Activated naive CD4-positive, alpha-beta T cell treated with anti-CD3 and anti-CD28 coated beads, Interleukin-2, amount 10 ng/mL, durations not matched to agents 7 days and 5 days (primary cell): ENCODE measurements around the gene TEAD1.

Experiments
- CTCF ChIA-PET: fragments of 350-600 bp; sonication (Branson Sonifier 250); formaldehyde crosslinking; loops from one replicate; lab custom pipeline; 2021; ENCODE audit warnings: antibody characterized with exemption; lab: Charles Lee
- DNase-seq: peaks from one replicate; pipeline ENCODE4 v3.0.0-alpha.2; 2020
- H3K27ac Mint-ChIP-seq: one replicate; pipeline ENCODE4 v1.8.0; 2021; ENCODE audit warnings: mild to moderate bottlenecking, moderate library complexity, mixed read lengths
- H3K27me3 Mint-ChIP-seq: one replicate; pipeline ENCODE4 v1.8.0; 2021; ENCODE audit warnings: mild to moderate bottlenecking, mixed read lengths
- H3K36me3 Mint-ChIP-seq: one replicate; pipeline ENCODE4 v1.8.0; 2021; ENCODE audit warnings: mixed read lengths
- H3K4me1 Mint-ChIP-seq: one replicate; pipeline ENCODE4 v1.8.0; 2021; ENCODE audit warnings: mixed read lengths
- H3K4me3 Mint-ChIP-seq: one replicate; pipeline ENCODE4 v1.8.0; 2021; ENCODE audit warnings: mild to moderate bottlenecking, moderate library complexity, mixed read lengths
- H3K9me3 Mint-ChIP-seq: one replicate; pipeline ENCODE4 v1.8.0; 2021; ENCODE audit warnings: mixed read lengths

The TEAD1 gene

GRCh38 chr11:12642806-12643428, 31.3 kb upstream of the TEAD1 start:
- Mint-ChIP-seq H3K27ac (no peak overlapping the region), H3K9me3 (peaks cover 3% of the 10 kb centered on the region), H3K27me3 (peaks cover 1% of the 10 kb centered on the region), H3K4me1 (no peaks in the 10 kb centered on the region), H3K4me3 (no peak overlapping the region), H3K36me3 (no peaks in the 10 kb centered on the region)
- DNase-seq = no peak
- CTCF ChIA-PET = no interaction called here

GRCh38 chr11:12646478-12646877, 27.7 kb upstream of the TEAD1 start:
- Mint-ChIP-seq H3K4me1 (no peaks in the 10 kb centered on the region), H3K27ac (no peak overlapping the region), H3K27me3 (peaks cover 3% of the 10 kb centered on the region), H3K9me3 (no peaks in the 10 kb centered on the region), H3K4me3 (no peak overlapping the region), H3K36me3 (no peaks in the 10 kb centered on the region)
- no peak for DNase-seq
- CTCF ChIA-PET = no interaction called here

- Mint-ChIP-seq H3K9me3 (peaks cover 3% of the 10 kb centered on the region), H3K4me3 (no peak overlapping the region), H3K36me3 (no peaks in the 10 kb centered on the region), H3K27me3 (peaks cover 7% of the 10 kb centered on the region), H3K4me1 (no peaks in the 10 kb centered on the region), H3K27ac (no peak overlapping the region)
- CTCF ChIA-PET = no interaction called here
- DNase-seq = no peak
These were observed 20.5 kb upstream of the TEAD1 start for GRCh38 chr11:12653729-12654128.

GRCh38 chr11:12655842-12656241, 18.4 kb upstream of the TEAD1 start:
- Mint-ChIP-seq H3K27me3 (peaks cover 10% of the 10 kb centered on the region), H3K9me3 (peaks cover 3% of the 10 kb centered on the region), H3K4me1 (no peaks in the 10 kb centered on the region), H3K4me3 (no peak overlapping the region), H3K27ac (no peak overlapping the region), H3K36me3 (no peaks in the 10 kb centered on the region)
- CTCF ChIA-PET = no interaction called here
- no peak for DNase-seq

GRCh38 chr11:12657336-12657735, 16.9 kb upstream of the TEAD1 start:
- H3K9me3 Mint-ChIP-seq = peaks cover 3% of the 10 kb centered on the region
- no peaks in the 10 kb centered on the region for H3K36me3 Mint-ChIP-seq
- H3K4me3 Mint-ChIP-seq = no peak overlapping the region
- no peaks in the 10 kb centered on the region for H3K4me1 Mint-ChIP-seq
- H3K27me3 Mint-ChIP-seq = peaks cover 3% of the 10 kb centered on the region
- no peak overlapping the region for H3K27ac Mint-ChIP-seq
- DNase-seq = no peak
- CTCF ChIA-PET = no interaction called here

GRCh38 chr11:12657981-12658380, 16.2 kb upstream of the TEAD1 start:
- peaks cover 3% of the 10 kb centered on the region for H3K27me3 Mint-ChIP-seq

GRCh38 chr11:12662101-12662689, 12.0 kb upstream of the TEAD1 start:
- H3K4me1 Mint-ChIP-seq = no peaks in the 10 kb centered on the region
- H3K4me3 Mint-ChIP-seq = no peak overlapping the region
- no peaks in the 10 kb centered on the region for H3K36me3 Mint-ChIP-seq
- no peaks in the 10 kb centered on the region for H3K9me3 Mint-ChIP-seq
- H3K27me3 Mint-ChIP-seq = peaks cover 28% of the 10 kb centered on the region
- DNase-seq = no peak
- H3K27ac Mint-ChIP-seq = no peak overlapping the region
- CTCF ChIA-PET = no interaction called here

More at GRCh38 chr11:12657981-12658380, 16.2 kb upstream of the TEAD1 start:
- Mint-ChIP-seq H3K4me1 (no peaks in the 10 kb centered on the region), H3K9me3 (peaks cover 3% of the 10 kb centered on the region), H3K4me3 (no peak overlapping the region), H3K36me3 (no peaks in the 10 kb centered on the region), H3K27ac (no peak overlapping the region)
- CTCF ChIA-PET = no interaction called here
- DNase-seq = no peak

GRCh38 chr11:12664385-12664784, 9.8 kb upstream of the TEAD1 start:
- CTCF ChIA-PET = no interaction called here
- DNase-seq = no peak
- no peaks in the 10 kb centered on the region for H3K4me1 Mint-ChIP-seq
- peaks cover 33% of the 10 kb centered on the region for H3K27me3 Mint-ChIP-seq
- no peaks in the 10 kb centered on the region for H3K36me3 Mint-ChIP-seq
- no peak overlapping the region for H3K27ac Mint-ChIP-seq
- H3K9me3 Mint-ChIP-seq = no peaks in the 10 kb centered on the region
- H3K4me3 Mint-ChIP-seq = no peak overlapping the region

- DNase-seq = no peak
- no peaks in the 10 kb centered on the region for H3K9me3 Mint-ChIP-seq
These were observed 7.3 kb upstream of the TEAD1 start for GRCh38 chr11:12666915-12667314.

GRCh38 chr11:12667646-12668045, 6.6 kb upstream of the TEAD1 start:
- Mint-ChIP-seq H3K27me3 (peaks cover 44% of the 10 kb centered on the region), H3K9me3 (no peaks in the 10 kb centered on the region), H3K4me1 (peaks cover 2% of the 10 kb centered on the region), H3K36me3 (no peaks in the 10 kb centered on the region), H3K4me3 (no peak overlapping the region), H3K27ac (no peak overlapping the region)
- CTCF ChIA-PET = no interaction called here
- no peak for DNase-seq

More at GRCh38 chr11:12666915-12667314, 7.3 kb upstream of the TEAD1 start:
- Mint-ChIP-seq H3K27ac (no peak overlapping the region), H3K4me1 (no peaks in the 10 kb centered on the region), H3K4me3 (no peak overlapping the region), H3K36me3 (no peaks in the 10 kb centered on the region), H3K27me3 (peaks cover 40% of the 10 kb centered on the region)
- CTCF ChIA-PET = no interaction called here

GRCh38 chr11:12668166-12668565, 6.1 kb upstream of the TEAD1 start:
- Mint-ChIP-seq H3K4me3 (no peak overlapping the region), H3K27me3 (peaks cover 47% of the 10 kb centered on the region), H3K9me3 (no peaks in the 10 kb centered on the region), H3K27ac (no peak overlapping the region), H3K36me3 (no peaks in the 10 kb centered on the region), H3K4me1 (peaks cover 3% of the 10 kb centered on the region)
- DNase-seq = no peak
- CTCF ChIA-PET = interaction anchor here (1.1 kb wide), 1 partner anchor 379 kb away, joined by 3 read pairs; no protein-coding TSS in a partner anchor

GRCh38 chr11:12669930-12670329, 4.3 kb upstream of the TEAD1 start:
- DNase-seq = no peak
- peaks cover 47% of the 10 kb centered on the region for H3K27me3 Mint-ChIP-seq
- no peak overlapping the region for H3K27ac Mint-ChIP-seq
- H3K36me3 Mint-ChIP-seq = peaks cover 3% of the 10 kb centered on the region
- no peaks in the 10 kb centered on the region for H3K9me3 Mint-ChIP-seq
- peaks cover 8% of the 10 kb centered on the region for H3K4me1 Mint-ChIP-seq
- CTCF ChIA-PET = interaction anchor here (1.5 kb wide), 1 partner anchor 219 kb away, joined by 3 read pairs; no protein-coding TSS in a partner anchor
- H3K4me3 Mint-ChIP-seq = no peak overlapping the region

GRCh38 chr11:12671370-12671769, 2.9 kb upstream of the TEAD1 start:
- H3K36me3 Mint-ChIP-seq = peaks cover 3% of the 10 kb centered on the region
- H3K27ac Mint-ChIP-seq = no peak overlapping the region
- H3K9me3 Mint-ChIP-seq = no peaks in the 10 kb centered on the region
- no peak overlapping the region for H3K4me3 Mint-ChIP-seq
- H3K4me1 Mint-ChIP-seq = peaks cover 11% of the 10 kb centered on the region
- CTCF ChIA-PET = interaction anchor here (0.7 to 1.3 kb wide), 3 partner anchors 210 to 219 kb away, joined by 3 to 4 read pairs (median 4); no protein-coding TSS in a partner anchor
- peaks cover 52% of the 10 kb centered on the region for H3K27me3 Mint-ChIP-seq
- DNase-seq = no peak

GRCh38 chr11:12673601-12673923, 659 bp upstream of the TEAD1 start:
- no peaks in the 10 kb centered on the region for H3K9me3 Mint-ChIP-seq
- CTCF ChIA-PET = no interaction called here
- peaks cover 67% of the 10 kb centered on the region for H3K27me3 Mint-ChIP-seq
- peak overlapping the region; percentile 79 for H3K4me3 Mint-ChIP-seq
- DNase-seq = no peak
- peak overlapping the region; percentile 72 for H3K27ac Mint-ChIP-seq
- peaks cover 3% of the 10 kb centered on the region for H3K36me3 Mint-ChIP-seq
- peaks cover 11% of the 10 kb centered on the region for H3K4me1 Mint-ChIP-seq

- H3K27me3 Mint-ChIP-seq = peaks cover 71% of the 10 kb centered on the region
These were observed 332 bp downstream of the TEAD1 start for GRCh38 chr11:12674571-12674935.

More at GRCh38 chr11:12674571-12674935, 332 bp downstream of the TEAD1 start:
- Mint-ChIP-seq H3K36me3 (peaks cover 3% of the 10 kb centered on the region), H3K9me3 (no peaks in the 10 kb centered on the region), H3K4me3 (no peak overlapping the region), H3K27ac (no peak overlapping the region), H3K4me1 (peaks cover 11% of the 10 kb centered on the region)
- DNase-seq = no peak
- CTCF ChIA-PET = no interaction called here
